HepG2 (cell line): ENCODE measurements around the gene GHRHR. TPM values are rescaled to one million over a fixed set of nuclear protein-coding genes. Genes with fewer than 3 reads are reported as not detected.

Source experiments
- ATAC-seq: fragments of 200-7000 bp; cut with Tn5 transposase; 3 replicates; pipeline ENCODE4 v1.9.1; 2020; ENCODE audit warnings: mild to moderate bottlenecking, moderate library complexity
- BruUV-seq: library from RNA; stranded (reverse); fragments of 400-500 nt; replicated peaks from 2 replicates; lab custom pipeline; 2021; lab: Mats Ljungman, UMichigan
- CTCF ChIA-PET: fragments of 300-600 bp; formaldehyde crosslinking; extraction: SDS; loops from one replicate; lab custom pipeline; 2021; ENCODE audit warnings: low total read pairs, inconsistent platforms, low intra/inter-chr PET ratio; lab: Yijun Ruan, JAX
- POLR2A ChIA-PET: fragments of 350-600 bp; sonication (Branson Sonifier 250); formaldehyde crosslinking; loops from one replicate; lab custom pipeline; 2020; ENCODE audit warnings: antibody characterized with exemption, inconsistent platforms; lab: Yijun Ruan, JAX
- DNase-seq: peaks from one replicate; pipeline ENCODE4 v3.0.0-alpha.2; 2015; ENCODE audit warnings: low spot score
- FAIRE-seq: peaks from 3 replicates; lab custom pipeline; 2011; peaks lifted over from hg19 to GRCh38; lab: Jason Lieb, UNC
- H2AFZ ChIP-seq: one replicate; pipeline ENCODE4 v1.6.1; 2011; ENCODE audit warnings: low read length, inconsistent platforms
- H3K27ac ChIP-seq: fragments of 300-600 bp; 3 replicates; pipeline ENCODE4 v1.8.0; 2011; ENCODE audit warnings: mixed run types, mild to moderate bottlenecking, mixed read lengths, low read length, inconsistent platforms; ENCODE audit not compliant: insufficient read depth; ENCODE audit errors: extremely low read length
- H3K27me3 ChIP-seq, 2 experiments: fragments of 200-600 bp in 1 of 2; 2 replicates in 1 of 2; 3 replicates in 1 of 2; pipeline versions ENCODE4 v1.6.0 to v1.8.0; 2011; ENCODE audit warnings: low read length in 2 of 2, mild to moderate bottlenecking in 2 of 2, moderate library complexity in 2 of 2, inconsistent platforms in 1 of 2; ENCODE audit not compliant: insufficient read depth in 2 of 2, control insufficient read depth in 1 of 2
- H3K36me3 ChIP-seq, 2 experiments: fragments of 200-600 bp in 1 of 2; replicated peaks in 1 of 2; 2 replicates in 1 of 2; 3 replicates in 1 of 2; pipeline versions ENCODE4 v1.5.1 to v1.8.0; 2011; ENCODE audit warnings: low read length in 2 of 2, inconsistent platforms in 1 of 2; ENCODE audit not compliant: insufficient read depth in 2 of 2, control insufficient read depth in 1 of 2
- H3K4me1 ChIP-seq: 2 replicates; pipeline ENCODE4 v1.5.1; 2012; ENCODE audit warnings: low read length, inconsistent platforms; ENCODE audit not compliant: insufficient read depth
- H3K4me2 ChIP-seq: 2 replicates; pipeline ENCODE4 v1.6.0; 2011; ENCODE audit warnings: low read depth, low read length, inconsistent platforms
- H3K4me3 ChIP-seq, 3 experiments: fragments of 200-600 bp in 1 of 3; sonication (generic), shearing (Covaris generic) in 1 of 3; replicated peaks in 1 of 3; 2 replicates each; pipeline ENCODE4 v1.5.1; 2011 to 2016; ENCODE audit warnings: low read length in 3 of 3, inconsistent platforms in 2 of 3, low read depth in 2 of 3, mild to moderate bottlenecking in 2 of 3, control low read depth in 1 of 3, mixed read lengths in 1 of 3; ENCODE audit not compliant: insufficient read depth in 1 of 3
- H3K79me2 ChIP-seq: one replicate; pipeline ENCODE4 v1.6.1; 2011; ENCODE audit warnings: low read length, inconsistent platforms; ENCODE audit not compliant: insufficient read depth
- H3K9ac ChIP-seq: 2 replicates; pipeline ENCODE4 v1.6.0; 2011; ENCODE audit warnings: mild to moderate bottlenecking, low read depth, low read length, inconsistent platforms; ENCODE audit not compliant: insufficient read depth
- H3K9me3 ChIP-seq: 2 replicates; pipeline ENCODE4 v1.5.1; 2012; ENCODE audit warnings: mild to moderate bottlenecking, low read length
- H4K20me1 ChIP-seq: 2 replicates; pipeline ENCODE4 v1.6.0; 2011; ENCODE audit warnings: inconsistent platforms, mild to moderate bottlenecking, low read length, moderate library complexity; ENCODE audit not compliant: insufficient read depth
- ATF7-NPFF ChIP-seq: sonication (generic); formaldehyde crosslinking; IDR thresholded peaks from 2 replicates; pipeline ENCODE4 v1.8.1; 2023; ENCODE audit warnings: mild to moderate bottlenecking, low read depth, missing genetic modification reagents, moderate library complexity
- ATM ChIP-seq: fragments of 450-650 bp; IDR thresholded peaks from 2 replicates; pipeline ENCODE4 v1.7.1; 2017; ENCODE audit warnings: mild to moderate bottlenecking, borderline replicate concordance
- CENPX ChIP-seq: sonication (generic); formaldehyde crosslinking; IDR thresholded peaks from 2 replicates; pipeline ENCODE4 v1.9.0; 2021; ENCODE audit warnings: mild to moderate bottlenecking, missing genetic modification reagents, moderate library complexity
- CREB3 ChIP-seq: sonication (generic); formaldehyde crosslinking; IDR thresholded peaks from 2 replicates; pipeline ENCODE4 v1.5.0; 2020; ENCODE audit warnings: missing genetic modification reagents
- FOXA1 ChIP-seq, 2 experiments: fragments of 450-650 bp in 1 of 2; sonication (generic) in 1 of 2; formaldehyde crosslinking in 1 of 2; IDR thresholded peaks; 2 replicates each; pipeline versions ENCODE4 v1.4.0 to v1.6.1; 2016 to 2020; ENCODE audit warnings: missing genetic modification reagents in 1 of 2
- GMEB2 ChIP-seq: IDR thresholded peaks from 2 replicates; pipeline ENCODE4 v1.6.1; 2016; ENCODE audit warnings: missing biosample characterization, missing genetic modification reagents, low read depth
- IRF1 ChIP-seq: sonication (generic); formaldehyde crosslinking; IDR thresholded peaks from 2 replicates; pipeline ENCODE4 v1.4.0; 2020; ENCODE audit warnings: low read depth, mild to moderate bottlenecking, missing genetic modification reagents
- JARID2 ChIP-seq: sonication (generic); formaldehyde crosslinking; IDR thresholded peaks from 2 replicates; pipeline ENCODE4 v1.8.1; 2023; ENCODE audit warnings: missing genetic modification reagents, inconsistent platforms; ENCODE audit not compliant: insufficient replicate concordance
- NFYB ChIP-seq: sonication (generic); formaldehyde crosslinking; IDR thresholded peaks from 2 replicates; pipeline ENCODE4 v1.4.0; 2020; ENCODE audit warnings: missing genetic modification reagents
- ONECUT2 ChIP-seq: sonication (generic); formaldehyde crosslinking; IDR thresholded peaks from 2 replicates; pipeline ENCODE4 v1.4.0; 2020; ENCODE audit warnings: missing genetic modification reagents
- STAT5B ChIP-seq: sonication (generic); formaldehyde crosslinking; IDR thresholded peaks from 2 replicates; pipeline ENCODE4 v1.4.0; 2020; ENCODE audit warnings: missing genetic modification reagents
- TOE1 ChIP-seq: sonication (generic); formaldehyde crosslinking; IDR thresholded peaks from 2 replicates; pipeline ENCODE4 v1.4.0; 2020; ENCODE audit warnings: mild to moderate bottlenecking, missing genetic modification reagents
- ZFAT ChIP-seq: sonication (generic); formaldehyde crosslinking; conservative IDR thresholded peaks from 2 replicates; pipeline ENCODE4 v1.8.1; 2023; ENCODE audit warnings: missing genetic modification reagents, inconsistent platforms
- ZKSCAN5 ChIP-seq: sonication (generic); formaldehyde crosslinking; IDR thresholded peaks from 2 replicates; pipeline ENCODE4 v1.5.1; 2020; ENCODE audit warnings: mild to moderate bottlenecking, missing genetic modification reagents
- ZNF33A ChIP-seq: sonication (generic); formaldehyde crosslinking; IDR thresholded peaks from 2 replicates; pipeline ENCODE4 v1.5.1; 2020; ENCODE audit warnings: missing genetic modification reagents, mild to moderate bottlenecking, moderate library complexity, borderline replicate concordance
- ZNF562 ChIP-seq: sonication (generic); formaldehyde crosslinking; IDR thresholded peaks from 2 replicates; pipeline ENCODE4 v1.8.0; 2022; ENCODE audit warnings: missing genetic modification reagents, borderline replicate concordance
- ZNF614 ChIP-seq: IDR thresholded peaks from 2 replicates; pipeline ENCODE4 v1.6.1; 2018; ENCODE audit warnings: missing biosample characterization, missing genetic modification reagents, inconsistent platforms, borderline replicate concordance
- WGBS: methylation state at CpG from one replicate; pipeline ENCODE4 v1.1.6; 2017; ENCODE audit warnings: low lambda C conversion rate; 5-methylcytosine and 5-hydroxymethylcytosine counted together
- in situ Hi-C: cut with HindIII; loops from 2 replicates; pipeline ENCODE4 v1.10.0; 2017; ENCODE audit warnings: low pct_unique_long_range_greater_than_20kb; ENCODE audit not compliant: extremely low pct_ligation_motif_present
- intact Hi-C: fragments of 100-400 bp; cut with micrococcal nuclease; formaldehyde crosslinking; loops from one replicate; pipeline ENCODE4 v1.10.0; 2022; ENCODE audit not compliant: unreplicated experiment
- polyA plus RNA-seq, 8 experiments: library from polyadenylated mRNA; depleted of rRNA in 3 of 8; stranded (reverse) in 7 of 8; unstranded in 1 of 8; fragments of >200 nt; fragmentation: Illumina TruSeq in 4 of 8; extraction: Trizol in 4 of 8; gene quantifications; 2 replicates each; pipeline versions ENCODE4 v1.2.1 to v1.2.3, GENCODE V29; 2011 to 2016; ENCODE audit warnings: low read depth in 4 of 8, missing spikeins in 1 of 8, mixed read lengths in 1 of 8; ENCODE audit not compliant: insufficient read depth in 1 of 8
- total RNA-seq, 5 experiments: library from RNA; depleted of rRNA; stranded (reverse); fragments of >200 nt; fragmentation: Illumina TruSeq; extraction: Trizol; gene quantifications; 2 replicates each; pipeline ENCODE4 v1.2.3, GENCODE V29; 2016; ENCODE audit warnings: low read depth in 1 of 5
- TF ChIP-seq, protein P1 (sequence below): IDR thresholded peaks from 2 replicates; pipeline ENCODE4 v1.6.1; 2016; ENCODE audit warnings: missing genetic modification reagents, missing compliant biosample characterization

The GHRHR gene
- total and polyA plus RNA-seq, 2 of the 13 experiments (the other 11 are each of a cell fraction or from before 2014, with no cell fraction given), result not detected

GRCh38 chr7:30979027-30979426 lies 15.3 kb downstream of the GHRHR start:
- Histone ChIP-seq H4K20me1 (no peaks in the 10 kb centered on the region), H3K79me2 (no peaks in the 10 kb centered on the region), H3K27ac (no peak overlapping the region), H3K9ac (no peak overlapping the region), H3K4me2 (no peak overlapping the region), H3K27me3 (peaks cover 0 to 5% of the 10 kb centered on the region in 2 experiments; a peak in 1 of 5 replicates), H3K36me3 (no peaks in the 10 kb centered on the region), H3K9me3 (no peaks in the 10 kb centered on the region), H3K4me3 (no peak overlapping the region), H3K4me1 (peaks cover 11% of the 10 kb centered on the region), H2AFZ (no peak overlapping the region)
- 0% methylated on average over 3 of the region's 11 CpGs for WGBS
- FAIRE-seq (no peak), ATAC-seq (no peak), DNase-seq (no peak)
- intact Hi-C loops, result no loop called here
- BruUV-seq, result no TSS peak
- ChIA-PET CTCF (interaction anchor here (1.9 kb wide), 1 partner anchor 178 kb away, joined by 8 read pairs; no protein-coding TSS in a partner anchor), POLR2A (no interaction called here)
- TF ChIP-seq ATF7-NPFF (no peak), NFYB (no peak), ZKSCAN5 (CRISPR knock-in tag) (no peak), ZNF562 (CRISPR knock-in tag) (no peak), ZFAT (CRISPR knock-in tag) (no peak), TOE1 (CRISPR knock-in tag) (no peak), CENPX (no peak), STAT5B (CRISPR knock-in tag) (no peak), FOXA1 (IDR thresholded peaks at IDR 0.05) (no peak), FOXA1 (CRISPR knock-in tag; IDR thresholded peaks at IDR 0.05) (no peak), JARID2 (CRISPR knock-in tag) (no peak), IRF1 (CRISPR knock-in tag) (no peak), ATM (no peak), ZNF614 (no peak), CREB3 (no peak), ZNF33A (no peak), GMEB2 (CRISPR knock-in tag) (no peak), ONECUT2 (CRISPR knock-in tag) (no peak)
- TF ChIP-seq, protein P1, sequence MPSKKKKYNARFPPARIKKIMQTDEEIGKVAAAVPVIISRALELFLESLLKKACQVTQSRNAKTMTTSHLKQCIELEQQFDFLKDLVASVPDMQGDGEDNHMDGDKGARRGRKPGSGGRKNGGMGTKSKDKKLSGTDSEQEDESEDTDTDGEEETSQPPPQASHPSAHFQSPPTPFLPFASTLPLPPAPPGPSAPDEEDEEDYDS, result no peak
- in situ Hi-C loops, result loop anchor here (5.0 to 25.0 kb wide), 2 partner anchors 177 to 758 kb away; no protein-coding TSS in a partner anchor
